HG02759 (cell line): ENCODE measurements around the gene BACH1.
"Not testable (repeated sequence)": the region's sequence is repeated elsewhere in the genome, so short reads cannot be mapped to it uniquely, and the experiment has no call there.

Source experiments
- ATAC-seq: cut with Tn5 transposase; IDR thresholded peaks from one replicate; pipeline ENCODE4 v1.9.1; 2021; ENCODE audit warnings: mild to moderate bottlenecking, moderate library complexity; ENCODE audit not compliant: unreplicated experiment

Gene BACH1

GRCh38 chr21:29298348-29299045 lies at the start of gene BACH1:
BACH1 (plus strand) TSS chr21:29298922; CDS start chr21:29321281, 22,359 bp downstream.
- peak; percentile 64 for ATAC-seq

GRCh38 chr21:29249289-29249688 lies 49.4 kb upstream of the BACH1 start:
- ATAC-seq = not testable (repeated sequence)

- ATAC-seq = no peak
Measured at GRCh38 chr21:29250636-29251035, 48.1 kb upstream of the BACH1 start.

GRCh38 chr21:29253861-29254260 lies 44.9 kb upstream of the BACH1 start:
- ATAC-seq = not testable (repeated sequence)

GRCh38 chr21:29254550-29254949 lies 44.2 kb upstream of the BACH1 start:
- ATAC-seq = no peak

- ATAC-seq = no peak
Measured at GRCh38 chr21:29256126-29256910, 42.4 kb upstream of the BACH1 start.

GRCh38 chr21:29257701-29258100 lies 41.0 kb upstream of the BACH1 start:
- no peak for ATAC-seq

- ATAC-seq = no peak
Measured at GRCh38 chr21:29258626-29259338, 39.9 kb upstream of the BACH1 start.

- no peak for ATAC-seq
Measured at GRCh38 chr21:29260461-29260860, 38.3 kb upstream of the BACH1 start.

- no peak for ATAC-seq
Measured at GRCh38 chr21:29261555-29262540, 36.9 kb upstream of the BACH1 start.

GRCh38 chr21:29264721-29265120 lies 34.0 kb upstream of the BACH1 start:
- ATAC-seq = no peak

- peak; percentile 77 for ATAC-seq
Measured at GRCh38 chr21:29265690-29266479, 32.8 kb upstream of the BACH1 start.

GRCh38 chr21:29267666-29268065 lies 31.1 kb upstream of the BACH1 start:
- no peak for ATAC-seq

- ATAC-seq = no peak
Measured at GRCh38 chr21:29271927-29272333, 26.8 kb upstream of the BACH1 start.

GRCh38 chr21:29277442-29277841 lies 21.3 kb upstream of the BACH1 start:
- no peak for ATAC-seq

- no peak for ATAC-seq
Measured at GRCh38 chr21:29279558-29279957, 19.2 kb upstream of the BACH1 start.

GRCh38 chr21:29281801-29282200 lies 16.9 kb upstream of the BACH1 start:
- not testable (repeated sequence) for ATAC-seq

GRCh38 chr21:29287383-29287782 lies 11.3 kb upstream of the BACH1 start:
- no peak for ATAC-seq

- ATAC-seq = no peak
Measured at GRCh38 chr21:29288239-29288638, 10.5 kb upstream of the BACH1 start.

- no peak for ATAC-seq
Measured at GRCh38 chr21:29289317-29289716, 9.4 kb upstream of the BACH1 start.
